ENCODE measurements around the gene EML6. TPM values are rescaled to one million over a fixed set of nuclear protein-coding genes. Genes with fewer than 3 reads are reported as not detected.

Gene EML6
- total RNA-seq, 4 donors from 2014 or later = 0.51 to 1.1 (median 0.61) TPM

DNA sequence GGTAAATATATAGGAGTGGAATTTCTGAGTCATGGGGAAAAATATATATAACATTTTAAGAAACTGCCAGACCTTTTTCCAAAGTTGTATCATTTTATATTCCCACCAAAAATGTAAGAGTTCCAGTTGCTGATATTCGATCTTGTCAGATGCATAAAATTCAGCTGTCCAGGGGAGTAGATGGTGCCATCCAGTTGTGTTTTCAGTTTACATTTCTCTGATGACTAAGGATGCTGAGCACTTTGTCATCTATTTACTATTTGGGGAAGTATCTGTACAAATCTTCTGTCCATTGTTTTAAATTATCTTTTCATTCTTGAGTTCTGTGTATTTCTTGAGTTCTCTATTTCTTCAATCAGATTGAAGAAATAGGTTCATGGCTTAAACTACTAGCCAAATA, 200.7 kb downstream of the EML6 start:
- no peak for TF ChIP-seq CTCF (IDR thresholded peaks at IDR 0.05; ENCODE audit: low read depth)

- TF ChIP-seq CTCF (IDR thresholded peaks at IDR 0.05; ENCODE audit: low read depth) = no peak
These were observed 201.6 kb downstream of the EML6 start for GRCh38 chr2:54925022-54925421.

- no peak for TF ChIP-seq CTCF (IDR thresholded peaks at IDR 0.05; ENCODE audit: low read depth)
These were observed 203.8 kb downstream of the EML6 start for GRCh38 chr2:54927085-54927750.

GRCh38 chr2:54927751-54928615, 204.5 kb downstream of the EML6 start:
- no peak for TF ChIP-seq CTCF (IDR thresholded peaks at IDR 0.05; ENCODE audit: low read depth)

DNA sequence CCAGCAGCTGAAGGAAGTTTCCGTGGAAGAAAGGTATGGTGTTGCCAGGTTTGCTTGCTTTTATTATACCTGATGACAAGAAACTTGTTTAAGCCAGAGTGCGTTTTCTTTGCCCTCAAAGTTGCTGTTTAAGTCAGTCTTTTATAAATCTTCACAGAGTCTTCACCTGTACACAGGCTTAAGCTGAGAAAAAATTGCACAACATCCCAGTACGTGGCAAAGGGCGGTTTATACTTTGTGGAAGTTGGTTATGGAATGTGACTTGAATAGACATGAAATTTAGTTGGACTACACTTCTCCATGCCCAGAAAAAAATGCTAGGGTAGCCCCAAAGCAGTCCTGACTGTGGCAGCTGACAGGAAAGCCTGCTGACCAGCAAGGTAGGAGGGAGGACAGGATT, 205.3 kb downstream of the EML6 start:
- no peak for TF ChIP-seq CTCF (IDR thresholded peaks at IDR 0.05; ENCODE audit: low read depth)

DNA sequence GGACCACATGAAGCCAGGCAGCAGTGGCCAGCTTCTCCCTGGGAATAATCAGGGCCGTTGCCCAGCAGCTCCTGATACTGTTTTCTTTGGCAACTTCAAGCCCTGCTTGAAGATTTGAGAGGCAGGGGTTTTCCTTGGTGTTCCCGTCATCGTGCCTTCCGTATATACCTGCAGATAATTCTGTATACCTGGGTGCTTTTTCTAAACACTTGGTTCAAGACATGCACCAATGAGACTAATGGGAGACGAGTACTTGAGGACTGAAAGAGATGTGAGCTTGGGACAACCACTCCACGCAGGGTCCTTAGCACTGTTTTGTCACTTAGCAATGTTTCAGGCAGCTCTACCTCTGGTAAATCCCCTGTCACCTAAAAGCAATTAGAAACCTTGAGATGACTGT, 208.0 kb downstream of the EML6 start:
- no peak for TF ChIP-seq CTCF (IDR thresholded peaks at IDR 0.05; ENCODE audit: low read depth)

- TF ChIP-seq CTCF (IDR thresholded peaks at IDR 0.05; ENCODE audit: low read depth) = no peak
These were observed 211.9 kb downstream of the EML6 start for GRCh38 chr2:54935389-54935788.
